Measurements from ENCODE around the gene ARHGAP35.

ARHGAP35 gene

GRCh38 chr19:46906221-46906620 is 45.4 kb downstream of the ARHGAP35 start:
- DNase-seq: no peak

- DNase-seq: no peak
Observed at GRCh38 chr19:46907880-46908279, 47.1 kb downstream of the ARHGAP35 start.

GRCh38 chr19:46909356-46909755 is 48.6 kb downstream of the ARHGAP35 start:
- DNase-seq: no peak
